ENCODE measurements around the gene PNPLA7.

DNA sequence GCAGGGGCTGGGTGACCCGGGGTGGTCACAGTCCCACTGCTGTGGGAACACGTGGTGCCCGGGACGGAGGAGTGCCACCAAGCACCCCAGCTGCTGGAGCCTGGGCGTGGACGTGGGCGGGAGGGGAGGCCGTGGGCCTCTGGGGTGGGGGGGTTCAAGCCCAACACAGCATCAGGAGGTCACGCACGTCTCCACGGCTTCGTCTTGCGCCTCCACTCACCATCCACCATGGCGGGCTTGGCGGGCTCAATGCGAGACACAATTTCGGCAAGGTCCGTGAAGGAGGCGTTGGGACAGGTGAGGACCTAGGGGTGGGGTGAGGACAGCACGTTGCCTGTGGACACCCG, 88.9 kb downstream of the PNPLA7 start:
- TF ChIP-seq YY1 (IDR thresholded peaks at IDR 0.05) (no peak), RAD21 (IDR thresholded peaks at IDR 0.05) (no peak), ATF3 (IDR thresholded peaks at IDR 0.05) (no peak), CTCF (IDR thresholded peaks at IDR 0.05; ENCODE audit: low read depth, low read length, missing input control) (no peak), FOXA1 (IDR thresholded peaks at IDR 0.05) (no peak), GABPA (IDR thresholded peaks at IDR 0.05 in 1 of 2, conservative IDR thresholded peaks at IDR 0.05 in 1 of 2) (no peak), HNF4A (conservative IDR thresholded peaks at IDR 0.05) (no peak), NR2F2 (IDR thresholded peaks at IDR 0.05) (no peak), SP1 (IDR thresholded peaks at IDR 0.05) (no peak), HNF4G (IDR thresholded peaks at IDR 0.05) (no peak), TAF1 (conservative IDR thresholded peaks at IDR 0.05) (no peak), MAX (IDR thresholded peaks at IDR 0.05) (no peak)
- TF ChIP-seq, protein P1, sequence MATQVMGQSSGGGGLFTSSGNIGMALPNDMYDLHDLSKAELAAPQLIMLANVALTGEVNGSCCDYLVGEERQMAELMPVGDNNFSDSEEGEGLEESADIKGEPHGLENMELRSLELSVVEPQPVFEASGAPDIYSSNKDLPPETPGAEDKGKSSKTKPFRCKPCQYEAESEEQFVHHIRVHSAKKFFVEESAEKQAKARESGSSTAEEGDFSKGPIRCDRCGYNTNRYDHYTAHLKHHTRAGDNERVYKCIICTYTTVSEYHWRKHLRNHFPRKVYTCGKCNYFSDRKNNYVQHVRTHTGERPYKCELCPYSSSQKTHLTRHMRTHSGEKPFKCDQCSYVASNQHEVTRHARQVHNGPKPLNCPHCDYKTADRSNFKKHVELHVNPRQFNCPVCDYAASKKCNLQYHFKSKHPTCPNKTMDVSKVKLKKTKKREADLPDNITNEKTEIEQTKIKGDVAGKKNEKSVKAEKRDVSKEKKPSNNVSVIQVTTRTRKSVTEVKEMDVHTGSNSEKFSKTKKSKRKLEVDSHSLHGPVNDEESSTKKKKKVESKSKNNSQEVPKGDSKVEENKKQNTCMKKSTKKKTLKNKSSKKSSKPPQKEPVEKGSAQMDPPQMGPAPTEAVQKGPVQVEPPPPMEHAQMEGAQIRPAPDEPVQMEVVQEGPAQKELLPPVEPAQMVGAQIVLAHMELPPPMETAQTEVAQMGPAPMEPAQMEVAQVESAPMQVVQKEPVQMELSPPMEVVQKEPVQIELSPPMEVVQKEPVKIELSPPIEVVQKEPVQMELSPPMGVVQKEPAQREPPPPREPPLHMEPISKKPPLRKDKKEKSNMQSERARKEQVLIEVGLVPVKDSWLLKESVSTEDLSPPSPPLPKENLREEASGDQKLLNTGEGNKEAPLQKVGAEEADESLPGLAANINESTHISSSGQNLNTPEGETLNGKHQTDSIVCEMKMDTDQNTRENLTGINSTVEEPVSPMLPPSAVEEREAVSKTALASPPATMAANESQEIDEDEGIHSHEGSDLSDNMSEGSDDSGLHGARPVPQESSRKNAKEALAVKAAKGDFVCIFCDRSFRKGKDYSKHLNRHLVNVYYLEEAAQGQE (IDR thresholded peaks at IDR 0.05): no peak
